ENCODE data around the gene CHN1.

The CHN1 gene

GRCh38 chr2:174919947-174920595 is 85.1 kb downstream of the CHN1 start:
- DNase-seq (ENCODE audit: low read depth), result no peak
- H3K4me3 ChIP-seq (ENCODE audit: low read depth, low read length), result no peak overlapping the region
- TF ChIP-seq CTCF (conservative IDR thresholded peaks at IDR 0.05; ENCODE audit: low read depth, low read length), result no peak

GRCh38 chr2:174918886-174919526 is 86.2 kb downstream of the CHN1 start:
- no peak for DNase-seq (ENCODE audit: low read depth)
- no peak for TF ChIP-seq CTCF (conservative IDR thresholded peaks at IDR 0.05; ENCODE audit: low read depth, low read length)
- no peak overlapping the region for H3K4me3 ChIP-seq (ENCODE audit: low read depth, low read length)

GRCh38 chr2:174916270-174916930 is 88.8 kb downstream of the CHN1 start:
- TF ChIP-seq CTCF (conservative IDR thresholded peaks at IDR 0.05; ENCODE audit: low read depth, low read length), result no peak
- no peak overlapping the region for H3K4me3 ChIP-seq (ENCODE audit: low read depth, low read length)
- DNase-seq (ENCODE audit: low read depth), result no peak

- TF ChIP-seq CTCF (conservative IDR thresholded peaks at IDR 0.05; ENCODE audit: low read depth, low read length), result no peak
- peak; percentile 20 for DNase-seq (ENCODE audit: low read depth)
- no peak overlapping the region for H3K4me3 ChIP-seq (ENCODE audit: low read depth, low read length)
Observed at GRCh38 chr2:174914853-174915760, 90.1 kb downstream of the CHN1 start.

GRCh38 chr2:174908284-174908683 is 96.9 kb downstream of the CHN1 start:
- DNase-seq (ENCODE audit: low read depth), result no peak
- no peak for TF ChIP-seq CTCF (conservative IDR thresholded peaks at IDR 0.05; ENCODE audit: low read depth, low read length)
- no peak overlapping the region for H3K4me3 ChIP-seq (ENCODE audit: low read depth, low read length)

- no peak for DNase-seq (ENCODE audit: low read depth)
- no peak for TF ChIP-seq CTCF (conservative IDR thresholded peaks at IDR 0.05; ENCODE audit: low read depth, low read length)
- no peak overlapping the region for H3K4me3 ChIP-seq (ENCODE audit: low read depth, low read length)
Observed at GRCh38 chr2:174903264-174903556, 102.0 kb downstream of the CHN1 start.
